IPS-18a (cell line): Measurements from ENCODE around the gene CHID1.

Source experiments
- H3K27ac ChIP-seq: one replicate; pipeline ENCODE4 v1.5.1; 2013; ENCODE audit warnings: low read length
- H3K27me3 ChIP-seq: one replicate; pipeline ENCODE4 v1.6.1; 2013; ENCODE audit warnings: mild to moderate bottlenecking, low read length; ENCODE audit not compliant: control insufficient read depth, insufficient read depth
- H3K36me3 ChIP-seq: one replicate; pipeline ENCODE4 v1.6.1; 2013; ENCODE audit warnings: low read depth, low read length; ENCODE audit not compliant: control insufficient read depth
- H3K4me1 ChIP-seq: one replicate; pipeline ENCODE4 v1.6.1; 2013; ENCODE audit warnings: low read depth, low read length; ENCODE audit not compliant: control insufficient read depth
- H3K4me3 ChIP-seq: one replicate; pipeline ENCODE4 v1.5.1; 2013; ENCODE audit warnings: low read length
- H3K9ac ChIP-seq: one replicate; pipeline ENCODE4 v1.6.1; 2013; ENCODE audit warnings: mild to moderate bottlenecking, low read length, moderate library complexity
- H3K9me3 ChIP-seq: one replicate; pipeline ENCODE4 v1.6.1; 2013; ENCODE audit warnings: low read depth, low read length; ENCODE audit not compliant: control insufficient read depth

CHID1 gene

GRCh38 chr11:931385-931784 lies 20.8 kb upstream of the CHID1 start:
- H3K36me3 ChIP-seq: peaks cover 7% of the 10 kb centered on the region
- H3K9me3 ChIP-seq: no peaks in the 10 kb centered on the region
- H3K9ac ChIP-seq: no peak overlapping the region
- H3K4me1 ChIP-seq: peaks cover 28% of the 10 kb centered on the region
- no peak overlapping the region for H3K27ac ChIP-seq
- H3K27me3 ChIP-seq: peaks cover 6% of the 10 kb centered on the region
- no peak overlapping the region for H3K4me3 ChIP-seq

GRCh38 chr11:929405-929804 lies 18.8 kb upstream of the CHID1 start:
- H3K36me3 ChIP-seq: peaks cover 7% of the 10 kb centered on the region
- no peak overlapping the region for H3K4me3 ChIP-seq
- no peaks in the 10 kb centered on the region for H3K9me3 ChIP-seq
- H3K4me1 ChIP-seq: peaks cover 24% of the 10 kb centered on the region
- H3K27me3 ChIP-seq: peaks cover 6% of the 10 kb centered on the region
- no peak overlapping the region for H3K27ac ChIP-seq
- no peak overlapping the region for H3K9ac ChIP-seq

GRCh38 chr11:928786-929185 lies 18.2 kb upstream of the CHID1 start:
- Histone ChIP-seq H3K27ac (no peak overlapping the region), H3K27me3 (peaks cover 6% of the 10 kb centered on the region), H3K36me3 (peaks cover 7% of the 10 kb centered on the region), H3K4me3 (no peak overlapping the region), H3K4me1 (peaks cover 21% of the 10 kb centered on the region), H3K9me3 (no peaks in the 10 kb centered on the region), H3K9ac (no peak overlapping the region)

- Histone ChIP-seq H3K27ac (no peak overlapping the region), H3K4me3 (no peak overlapping the region), H3K36me3 (peaks cover 7% of the 10 kb centered on the region), H3K4me1 (peaks cover 15% of the 10 kb centered on the region), H3K9ac (no peak overlapping the region), H3K9me3 (no peaks in the 10 kb centered on the region), H3K27me3 (no peaks in the 10 kb centered on the region)
These were observed 17.3 kb upstream of the CHID1 start for GRCh38 chr11:927871-928270.

- H3K9me3 ChIP-seq: no peaks in the 10 kb centered on the region
- peaks cover 5% of the 10 kb centered on the region for H3K4me1 ChIP-seq
- H3K27ac ChIP-seq: no peak overlapping the region
- peak overlapping the region; percentile 18 for H3K9ac ChIP-seq
- H3K4me3 ChIP-seq: peak overlapping the region; percentile 66
- peaks cover 7% of the 10 kb centered on the region for H3K36me3 ChIP-seq
- no peaks in the 10 kb centered on the region for H3K27me3 ChIP-seq
These were observed 15.8 kb upstream of the CHID1 start for GRCh38 chr11:926341-926916.

- Histone ChIP-seq H3K4me1 (no peaks in the 10 kb centered on the region), H3K36me3 (peaks cover 7% of the 10 kb centered on the region), H3K27me3 (no peaks in the 10 kb centered on the region), H3K9me3 (no peaks in the 10 kb centered on the region), H3K9ac (peak within 1 kb of the TSS; percentile 18), H3K4me3 (peak within 1 kb of the TSS; percentile 66), H3K27ac (no peak within 1 kb of the TSS)
These were observed 15.1 kb upstream of the CHID1 start, which contains the start of gene AP2A2 for GRCh38 chr11:925496-926301. TSS of gene AP2A2 (plus strand) at chr11:925870. CDS start at chr11:926022, 152 bp downstream.

- Histone ChIP-seq H3K9ac (no peak overlapping the region), H3K27ac (no peak overlapping the region), H3K9me3 (no peaks in the 10 kb centered on the region), H3K27me3 (no peaks in the 10 kb centered on the region), H3K4me1 (no peaks in the 10 kb centered on the region), H3K4me3 (no peak overlapping the region), H3K36me3 (peaks cover 7% of the 10 kb centered on the region)
These were observed 14.5 kb upstream of the CHID1 start for GRCh38 chr11:925158-925495.

GRCh38 chr11:924406-925157 lies 14.0 kb upstream of the CHID1 start:
- no peak overlapping the region for H3K4me3 ChIP-seq
- no peak overlapping the region for H3K27ac ChIP-seq
- H3K9ac ChIP-seq: no peak overlapping the region

GRCh38 chr11:923691-924405 lies 13.2 kb upstream of the CHID1 start:
- Histone ChIP-seq H3K4me3 (no peak overlapping the region), H3K27ac (no peak overlapping the region), H3K36me3 (peaks cover 7% of the 10 kb centered on the region), H3K9ac (no peak overlapping the region), H3K9me3 (no peaks in the 10 kb centered on the region), H3K27me3 (no peaks in the 10 kb centered on the region), H3K4me1 (no peaks in the 10 kb centered on the region)

More at GRCh38 chr11:924406-925157, 14.0 kb upstream of the CHID1 start:
- no peaks in the 10 kb centered on the region for H3K4me1 ChIP-seq
- no peaks in the 10 kb centered on the region for H3K9me3 ChIP-seq
- no peaks in the 10 kb centered on the region for H3K27me3 ChIP-seq
- H3K36me3 ChIP-seq: peaks cover 7% of the 10 kb centered on the region

- Histone ChIP-seq H3K4me1 (no peaks in the 10 kb centered on the region), H3K36me3 (peaks cover under 1% of the 10 kb centered on the region), H3K4me3 (no peak overlapping the region), H3K9ac (no peak overlapping the region), H3K27me3 (no peaks in the 10 kb centered on the region), H3K9me3 (no peaks in the 10 kb centered on the region), H3K27ac (no peak overlapping the region)
These were observed 11.5 kb upstream of the CHID1 start for GRCh38 chr11:921921-922678.

- H3K4me1 ChIP-seq: no peaks in the 10 kb centered on the region
- H3K4me3 ChIP-seq: no peak overlapping the region
- H3K9ac ChIP-seq: no peak overlapping the region
- H3K36me3 ChIP-seq: no peaks in the 10 kb centered on the region
- no peaks in the 10 kb centered on the region for H3K27me3 ChIP-seq
- no peak overlapping the region for H3K27ac ChIP-seq
- no peaks in the 10 kb centered on the region for H3K9me3 ChIP-seq
These were observed 6.8 kb upstream of the CHID1 start for GRCh38 chr11:917426-917825.
